HCT116 (cell line): ENCODE results near the gene PRPSAP1. TPM values are rescaled to one million over a fixed set of nuclear protein-coding genes. Genes with fewer than 3 reads are reported as not detected.

Source experiments
- ATAC-seq: fragments of 200-7000 bp; cut with Tn5 transposase; 2 replicates; pipeline ENCODE4 v1.9.1; 2020; ENCODE audit warnings: mild to moderate bottlenecking, moderate library complexity
- BruUV-seq: library from RNA; stranded (reverse); fragments of 400-500 nt; replicated peaks from 2 replicates; lab custom pipeline; 2021; lab: Mats Ljungman, UMichigan
- CTCF ChIA-PET: fragments of 300-600 bp; sonication (Branson Sonifier 250); formaldehyde crosslinking; loops from one replicate; lab custom pipeline; 2021; ENCODE audit warnings: antibody characterized with exemption; lab: Charles Lee
- POLR2A ChIA-PET: fragments of 300-600, 350-600 bp; sonication (Branson Sonifier 250); formaldehyde crosslinking; loops from one replicate; lab custom pipeline; 2021; ENCODE audit warnings: antibody characterized with exemption; lab: Charles Lee
- RAD21 ChIA-PET, 2 experiments: fragments of 300-600 bp; sonication (Branson Sonifier 250); formaldehyde crosslinking; loops; one replicate each; lab custom pipeline; 2023; ENCODE audit warnings: low total read pairs in 2 of 2; ENCODE audit not compliant: uncharacterized antibody in 2 of 2, unreplicated experiment in 2 of 2, low non-redundant PET in 1 of 2; lab: Charles Lee
- DNase-seq: peaks from one replicate; pipeline ENCODE4 v3.0.0-alpha.2; 2010; ENCODE audit warnings: low read depth, low spot score
- H2AFZ ChIP-seq: fragments of 200-600 bp; shearing (Covaris generic), sonication (generic); 2 replicates; pipeline ENCODE4 v1.6.1; 2017; ENCODE audit warnings: low read depth, mixed run types, mixed read lengths, antibody characterized with exemption, low read length; ENCODE audit not compliant: poor library complexity, severe bottlenecking
- H3K27ac ChIP-seq: 2 replicates; pipeline ENCODE4 v1.5.1; 2012; ENCODE audit warnings: low read depth, low read length
- H3K27me3 ChIP-seq: fragments of 200-600 bp; sonication (generic); 2 replicates; pipeline ENCODE4 v1.6.1; 2016; ENCODE audit warnings: mixed run types, low read length, mixed read lengths; ENCODE audit not compliant: insufficient read depth
- H3K36me3 ChIP-seq, 2 experiments: fragments of 200-500 bp in 1 of 2; fragments of 200-600 bp in 1 of 2; sonication (Bioruptor generic) in 1 of 2; sonication (generic) in 1 of 2; 2 replicates each; pipeline versions ENCODE4 v1.5.1 to v1.6.1; 2014 to 2016; ENCODE audit warnings: low read length in 2 of 2, inconsistent platforms in 1 of 2, mixed read lengths in 1 of 2, mixed run types in 1 of 2; ENCODE audit not compliant: insufficient read depth in 2 of 2, control insufficient read depth in 1 of 2
- H3K4me1 ChIP-seq, 2 experiments: fragments of 200-600 bp in 1 of 2; sonication (generic) in 1 of 2; 2 replicates each; pipeline versions ENCODE4 v1.5.1 to v1.6.1; 2012 to 2017; ENCODE audit warnings: low read length in 2 of 2, inconsistent platforms in 1 of 2, mild to moderate bottlenecking in 1 of 2, mixed read lengths in 1 of 2, mixed run types in 1 of 2, moderate library complexity in 1 of 2; ENCODE audit not compliant: insufficient read depth in 2 of 2, control insufficient read depth in 1 of 2
- H3K4me2 ChIP-seq: fragments of 200-600 bp; sonication (generic); 2 replicates; pipeline ENCODE4 v1.6.1; 2017; ENCODE audit warnings: mixed run types, low read length, mixed read lengths
- H3K4me3 ChIP-seq, 2 experiments: fragments of 200-600 bp in 1 of 2; sonication (generic) in 1 of 2; replicated peaks in 1 of 2; 2 replicates each; pipeline ENCODE4 v1.5.1; 2011 to 2016; ENCODE audit warnings: low read length in 2 of 2, control low read depth in 1 of 2, low read depth in 1 of 2, mild to moderate bottlenecking in 1 of 2, mixed read lengths in 1 of 2, mixed run types in 1 of 2
- H3K79me2 ChIP-seq: fragments of 200-600 bp; sonication (generic); 2 replicates; pipeline ENCODE4 v1.6.1; 2017; ENCODE audit warnings: mild to moderate bottlenecking, mixed run types, low read length, moderate library complexity, mixed read lengths; ENCODE audit not compliant: insufficient read depth
- H3K9ac ChIP-seq: fragments of 200-600 bp; sonication (generic); 2 replicates; pipeline ENCODE4 v1.6.1; 2016; ENCODE audit warnings: low read length, mixed read lengths
- H3K9me2 ChIP-seq: fragments of 200-600 bp; sonication (generic), shearing (Covaris generic); 2 replicates; pipeline ENCODE4 v1.6.1; 2017; ENCODE audit warnings: mixed run types, mild to moderate bottlenecking, moderate library complexity; ENCODE audit not compliant: insufficient read depth
- H3K9me3 ChIP-seq, 2 experiments: fragments of 200-500 bp in 1 of 2; fragments of 200-600 bp in 1 of 2; sonication (Bioruptor generic) in 1 of 2; sonication (generic) in 1 of 2; 2 replicates each; pipeline ENCODE4 v1.6.1; 2014 to 2017; ENCODE audit warnings: low read length in 2 of 2, mixed read lengths in 2 of 2, inconsistent platforms in 1 of 2, low read depth in 1 of 2, mild to moderate bottlenecking in 1 of 2, mixed run types in 1 of 2, moderate library complexity in 1 of 2; ENCODE audit not compliant: control insufficient read depth in 1 of 2, insufficient read depth in 1 of 2
- H4K20me1 ChIP-seq: fragments of 200-600 bp; sonication (generic), shearing (Covaris generic); 2 replicates; pipeline ENCODE4 v1.6.1; 2017; ENCODE audit warnings: mixed run types, mild to moderate bottlenecking, moderate library complexity; ENCODE audit not compliant: insufficient read depth
- REST ChIP-seq: IDR thresholded peaks from 2 replicates; pipeline ENCODE4 v1.6.1; 2012; ENCODE audit warnings: low read depth
- SIN3A ChIP-seq: IDR thresholded peaks from 2 replicates; pipeline ENCODE4 v1.6.1; 2012; ENCODE audit warnings: low read depth
- SP1 ChIP-seq: IDR thresholded peaks from 2 replicates; pipeline ENCODE4 v1.6.1; 2012; ENCODE audit warnings: low read depth
- TCF7L2 ChIP-seq: IDR thresholded peaks from 2 replicates; pipeline ENCODE4 v1.7.0; 2011; ENCODE audit warnings: borderline replicate concordance, inconsistent platforms; ENCODE audit not compliant: insufficient read depth, insufficient read length; ENCODE audit errors: extremely low read depth
- ZBTB33 ChIP-seq: IDR thresholded peaks from 2 replicates; pipeline ENCODE4 v1.6.1; 2011; ENCODE audit warnings: mild to moderate bottlenecking, low read length, moderate library complexity; ENCODE audit not compliant: insufficient replicate concordance; ENCODE audit errors: extremely low read depth
- intact Hi-C: fragments of 100-400 bp; cut with micrococcal nuclease; formaldehyde crosslinking; loops from 2 replicates; pipeline ENCODE4 v1.10.0; 2022
- total RNA-seq: library from RNA; stranded (reverse); gene quantifications from one replicate; pipeline ENCODE4 v1.2.1, GENCODE V29; 2021; ENCODE audit not compliant: unreplicated experiment

Gene PRPSAP1
- total RNA-seq, 1 experiment from 2014 or later, result 81.4 TPM

DNA sequence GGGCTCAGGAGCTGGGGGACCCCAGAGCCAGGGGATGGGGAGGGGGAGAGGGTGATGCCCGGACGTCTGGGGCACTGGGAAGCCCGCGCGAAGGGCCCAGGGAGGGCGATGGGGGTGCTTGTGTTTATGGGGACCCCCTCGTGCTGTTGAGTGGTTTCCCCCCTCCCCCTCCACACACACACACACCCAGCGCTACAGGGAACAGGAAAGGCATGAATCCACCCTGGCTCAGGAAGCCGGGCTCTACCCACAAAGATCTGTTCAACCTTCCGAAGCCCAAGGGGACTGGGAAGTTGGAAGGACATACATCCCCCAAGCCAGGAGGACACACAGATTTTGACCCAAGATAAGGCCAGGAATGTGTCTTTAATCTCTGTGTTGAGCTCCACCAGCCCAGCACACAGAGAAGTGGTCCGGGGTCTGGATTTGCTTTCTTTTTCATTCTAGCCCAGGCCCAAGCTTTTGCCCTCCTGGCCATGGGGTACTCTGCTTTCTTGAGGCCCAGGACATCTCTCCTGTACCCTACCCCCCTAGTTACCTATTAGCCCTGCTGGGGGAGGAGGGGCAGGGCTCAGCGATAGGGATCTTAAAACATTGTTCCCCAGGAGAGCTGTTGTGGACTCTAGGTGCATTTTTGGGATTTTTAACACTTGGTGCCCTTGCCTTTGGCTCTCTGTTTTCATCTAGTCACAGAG is 87.3 kb downstream of the PRPSAP1 start:
- Histone ChIP-seq H3K4me1 (peaks cover 25 to 39% of the 10 kb centered on the region in 2 experiments), H3K4me3 (peak overlapping the region; percentile 70 to 82), H4K20me1 (no peaks in the 10 kb centered on the region), H3K4me2 (peak overlapping the region; percentile 90), H3K36me3 (peaks cover 3 to 21% of the 10 kb centered on the region in 2 experiments; a peak in 2 of 4 replicates), H3K27ac (peak overlapping the region; percentile 68; the same call in 1 of the 2 replicates), H3K9me3 (no peaks in the 10 kb centered on the region), H3K79me2 (peaks cover 24% of the 10 kb centered on the region), H3K9ac (peak overlapping the region; percentile 74), H3K27me3 (no peaks in the 10 kb centered on the region), H2AFZ (no peak overlapping the region), H3K9me2 (no peaks in the 10 kb centered on the region)
- DNase-seq (no peak), ATAC-seq (no peak)
- ChIA-PET POLR2A (no interaction called here), CTCF (interaction anchor here (1.5 to 1.7 kb wide), 2 partner anchors 13 to 14 kb away, joined by 3 to 11 read pairs; no protein-coding TSS in a partner anchor), RAD21 (no interaction called here)
- TF ChIP-seq SP1, result no peak
- no peak for TF ChIP-seq ZBTB33
- no peak for TF ChIP-seq SIN3A
- no peak for TF ChIP-seq REST
- TF ChIP-seq TCF7L2, result no peak
- BruUV-seq, result TSS peak; percentile 45
- intact Hi-C loops, result no loop called here
